Activated CD8-positive, alpha-beta T cell treated with anti-CD3 and anti-CD28 coated beads for 36 hours (primary cell): ENCODE results near the gene WDR64. TPM values are rescaled to one million over a fixed set of nuclear protein-coding genes. Genes with fewer than 3 reads are reported as not detected.

Experiments
- ATAC-seq: fragments of 200-7000 bp; cut with Tn5 transposase; one replicate; pipeline ENCODE4 v1.10.0; 2021; ENCODE audit warnings: mild to moderate bottlenecking, moderate library complexity
- CTCF ChIA-PET: fragments of 350-600 bp; sonication (Branson Sonifier 250); formaldehyde crosslinking; loops from one replicate; lab custom pipeline; 2021; ENCODE audit warnings: antibody characterized with exemption; lab: Charles Lee
- POLR2A ChIA-PET: fragments of 350-600 bp; sonication (Branson Sonifier 250); formaldehyde crosslinking; loops from one replicate; lab custom pipeline; 2021; ENCODE audit warnings: antibody characterized with exemption; lab: Charles Lee
- DNase-seq: peaks from one replicate; pipeline ENCODE4 v3.0.0-alpha.2; 2020
- H3K27ac Mint-ChIP-seq: one replicate; pipeline ENCODE4 v1.8.0; 2021; ENCODE audit warnings: mild to moderate bottlenecking, mixed read lengths
- H3K27me3 Mint-ChIP-seq: one replicate; pipeline ENCODE4 v1.8.0; 2021; ENCODE audit warnings: mixed read lengths
- H3K36me3 Mint-ChIP-seq: one replicate; pipeline ENCODE4 v1.8.0; 2021; ENCODE audit warnings: low read depth, mixed read lengths
- H3K4me1 Mint-ChIP-seq: one replicate; pipeline ENCODE4 v1.8.0; 2021; ENCODE audit warnings: low read depth, mixed read lengths
- H3K4me3 Mint-ChIP-seq: one replicate; pipeline ENCODE4 v1.8.0; 2021; ENCODE audit warnings: mild to moderate bottlenecking, moderate library complexity, mixed read lengths
- H3K9me3 Mint-ChIP-seq: one replicate; pipeline ENCODE4 v1.8.0; 2021; ENCODE audit warnings: mixed read lengths
- intact Hi-C: fragments of 100-400 bp; cut with micrococcal nuclease; formaldehyde crosslinking; loops from one replicate; pipeline ENCODE4 v1.10.0; 2022
- total RNA-seq, 2 experiments: library from RNA; stranded (reverse); gene quantifications; one replicate each; pipeline ENCODE4 v1.2.3, GENCODE V29; 2021
- TF ChIP-seq, protein P1 (sequence below): fragments of 200-600 bp; IDR thresholded peaks from one replicate; pipeline ENCODE4 v1.8.0; 2022; ENCODE audit warnings: antibody characterized with exemption, mild to moderate bottlenecking

WDR64 gene
- total RNA-seq, 2 experiments from 2014 or later, result not detected

DNA sequence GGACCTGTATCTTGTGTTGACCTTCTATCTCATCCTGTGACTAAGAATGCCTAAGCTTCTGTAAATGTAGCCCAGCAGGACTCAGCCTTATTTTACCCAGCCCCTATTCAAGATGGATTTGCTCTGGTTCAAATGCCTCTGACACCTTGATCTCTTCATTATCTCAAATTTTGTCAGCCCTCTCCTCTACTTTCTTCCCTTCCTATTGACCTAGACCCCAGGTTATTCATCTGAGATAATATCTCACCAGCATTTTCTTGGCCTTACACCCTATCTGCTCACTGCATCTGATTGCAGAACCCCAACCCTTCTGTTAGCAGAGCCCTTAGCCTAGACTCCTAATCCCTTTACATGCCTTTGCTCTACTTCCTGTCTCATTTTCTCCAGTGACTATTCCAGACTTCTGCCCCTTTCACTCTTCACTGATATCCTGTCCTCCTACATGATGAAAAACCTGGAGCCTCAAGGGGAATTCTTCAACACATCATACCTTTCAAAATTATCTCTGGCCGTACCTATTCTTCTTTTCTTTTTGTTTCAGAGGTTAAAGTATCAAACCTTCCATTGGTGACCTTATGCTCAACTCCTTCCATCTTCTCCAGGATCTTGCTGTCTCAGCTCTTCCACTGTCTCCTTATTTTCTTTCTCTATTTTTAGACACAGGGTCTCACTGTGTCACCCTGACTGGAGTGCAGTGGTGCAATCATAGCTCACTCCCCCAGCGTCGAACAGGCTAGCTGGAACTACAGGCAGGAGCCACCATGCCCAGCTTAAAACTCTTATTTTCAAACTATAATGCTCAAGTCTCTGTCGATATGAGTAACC lies 44.9 kb downstream of the WDR64 start:
- no peaks in the 10 kb centered on the region for H3K36me3 Mint-ChIP-seq
- DNase-seq, result no peak
- peaks cover 2% of the 10 kb centered on the region for H3K4me1 Mint-ChIP-seq
- no peak overlapping the region for H3K4me3 Mint-ChIP-seq
- ChIA-PET CTCF (interaction anchor here (1.6 kb wide), 1 partner anchor 302 kb away, joined by 3 read pairs; the partner anchor contains the start of gene MAP1LC3C), POLR2A (interaction anchor here (1.5 kb wide), 1 partner anchor 10 kb away, joined by 3 read pairs; no protein-coding TSS in a partner anchor)
- ATAC-seq, result no peak
- no peak overlapping the region for H3K27ac Mint-ChIP-seq
- TF ChIP-seq, protein P1, sequence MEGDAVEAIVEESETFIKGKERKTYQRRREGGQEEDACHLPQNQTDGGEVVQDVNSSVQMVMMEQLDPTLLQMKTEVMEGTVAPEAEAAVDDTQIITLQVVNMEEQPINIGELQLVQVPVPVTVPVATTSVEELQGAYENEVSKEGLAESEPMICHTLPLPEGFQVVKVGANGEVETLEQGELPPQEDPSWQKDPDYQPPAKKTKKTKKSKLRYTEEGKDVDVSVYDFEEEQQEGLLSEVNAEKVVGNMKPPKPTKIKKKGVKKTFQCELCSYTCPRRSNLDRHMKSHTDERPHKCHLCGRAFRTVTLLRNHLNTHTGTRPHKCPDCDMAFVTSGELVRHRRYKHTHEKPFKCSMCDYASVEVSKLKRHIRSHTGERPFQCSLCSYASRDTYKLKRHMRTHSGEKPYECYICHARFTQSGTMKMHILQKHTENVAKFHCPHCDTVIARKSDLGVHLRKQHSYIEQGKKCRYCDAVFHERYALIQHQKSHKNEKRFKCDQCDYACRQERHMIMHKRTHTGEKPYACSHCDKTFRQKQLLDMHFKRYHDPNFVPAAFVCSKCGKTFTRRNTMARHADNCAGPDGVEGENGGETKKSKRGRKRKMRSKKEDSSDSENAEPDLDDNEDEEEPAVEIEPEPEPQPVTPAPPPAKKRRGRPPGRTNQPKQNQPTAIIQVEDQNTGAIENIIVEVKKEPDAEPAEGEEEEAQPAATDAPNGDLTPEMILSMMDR, result no peak
- no peaks in the 10 kb centered on the region for H3K27me3 Mint-ChIP-seq
- no peaks in the 10 kb centered on the region for H3K9me3 Mint-ChIP-seq
- intact Hi-C loops, result no loop called here

DNA sequence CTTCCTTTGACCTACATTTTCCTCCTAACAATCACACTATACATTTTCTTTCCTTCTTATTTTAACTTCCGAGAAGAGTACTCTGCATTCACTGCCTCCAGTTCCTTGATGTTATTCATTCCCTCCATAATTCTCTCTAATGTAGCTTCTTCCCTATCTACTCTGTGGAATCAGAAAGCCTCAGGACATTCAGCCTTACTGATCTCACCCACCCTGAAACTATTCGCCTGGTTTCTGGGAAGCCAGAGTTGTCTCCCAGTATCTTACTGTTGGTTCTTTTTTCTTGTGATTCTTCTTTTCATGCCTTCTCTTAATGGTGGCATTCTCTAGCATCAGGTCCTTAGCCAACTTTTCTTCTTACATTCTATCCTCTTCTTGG lies 45.5 kb downstream of the WDR64 start:
- H3K27me3 Mint-ChIP-seq, result no peaks in the 10 kb centered on the region
- H3K4me1 Mint-ChIP-seq, result peaks cover 2% of the 10 kb centered on the region
- ChIA-PET POLR2A (interaction anchor here (1.0 to 1.5 kb wide), 2 partner anchors 9 to 11 kb away, joined by 3 read pairs; no protein-coding TSS in a partner anchor), CTCF (interaction anchor here (1.6 kb wide), 1 partner anchor 301 kb away, joined by 3 read pairs; the partner anchor contains the start of gene MAP1LC3C)
- no peak overlapping the region for H3K4me3 Mint-ChIP-seq
- H3K27ac Mint-ChIP-seq, result no peak overlapping the region
- TF ChIP-seq, protein P1, result no peak
- H3K36me3 Mint-ChIP-seq, result no peaks in the 10 kb centered on the region
- no peaks in the 10 kb centered on the region for H3K9me3 Mint-ChIP-seq
- intact Hi-C loops, result no loop called here
- ATAC-seq (no peak), DNase-seq (no peak)

DNA sequence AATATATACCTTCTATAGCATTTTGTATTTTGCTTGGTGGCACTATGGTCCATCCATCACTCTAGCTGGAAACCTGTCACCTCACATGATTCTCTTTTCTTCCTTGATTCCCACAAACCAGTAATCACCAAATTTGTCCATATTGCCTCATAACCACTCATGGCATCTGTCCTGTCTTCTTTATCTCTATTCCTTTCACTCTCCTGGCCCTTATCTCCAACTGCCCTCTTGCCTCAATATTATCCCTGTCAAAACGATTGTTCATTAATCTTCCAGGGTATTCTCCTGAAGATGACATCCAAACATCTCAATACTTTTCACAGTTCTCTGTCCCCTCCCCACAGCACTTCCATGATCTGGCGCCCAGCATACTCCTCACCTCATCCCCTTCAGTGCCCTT lies 46.1 kb downstream of the WDR64 start:
- POLR2A ChIA-PET, result interaction anchor here (1.0 to 1.5 kb wide), 2 partner anchors 9 to 12 kb away, joined by 3 read pairs; no protein-coding TSS in a partner anchor
- ATAC-seq (no peak), DNase-seq (no peak)
- H3K4me1 Mint-ChIP-seq, result peaks cover 2% of the 10 kb centered on the region
- CTCF ChIA-PET, result interaction anchor here (1.6 kb wide), 1 partner anchor 300 kb away, joined by 3 read pairs; the partner anchor contains the start of gene MAP1LC3C
- H3K27ac Mint-ChIP-seq, result no peak overlapping the region
- H3K36me3 Mint-ChIP-seq, result no peaks in the 10 kb centered on the region
- intact Hi-C loops, result no loop called here
- TF ChIP-seq, protein P1, result no peak
- H3K27me3 Mint-ChIP-seq, result no peaks in the 10 kb centered on the region
- H3K4me3 Mint-ChIP-seq, result no peak overlapping the region
- H3K9me3 Mint-ChIP-seq, result no peaks in the 10 kb centered on the region

DNA sequence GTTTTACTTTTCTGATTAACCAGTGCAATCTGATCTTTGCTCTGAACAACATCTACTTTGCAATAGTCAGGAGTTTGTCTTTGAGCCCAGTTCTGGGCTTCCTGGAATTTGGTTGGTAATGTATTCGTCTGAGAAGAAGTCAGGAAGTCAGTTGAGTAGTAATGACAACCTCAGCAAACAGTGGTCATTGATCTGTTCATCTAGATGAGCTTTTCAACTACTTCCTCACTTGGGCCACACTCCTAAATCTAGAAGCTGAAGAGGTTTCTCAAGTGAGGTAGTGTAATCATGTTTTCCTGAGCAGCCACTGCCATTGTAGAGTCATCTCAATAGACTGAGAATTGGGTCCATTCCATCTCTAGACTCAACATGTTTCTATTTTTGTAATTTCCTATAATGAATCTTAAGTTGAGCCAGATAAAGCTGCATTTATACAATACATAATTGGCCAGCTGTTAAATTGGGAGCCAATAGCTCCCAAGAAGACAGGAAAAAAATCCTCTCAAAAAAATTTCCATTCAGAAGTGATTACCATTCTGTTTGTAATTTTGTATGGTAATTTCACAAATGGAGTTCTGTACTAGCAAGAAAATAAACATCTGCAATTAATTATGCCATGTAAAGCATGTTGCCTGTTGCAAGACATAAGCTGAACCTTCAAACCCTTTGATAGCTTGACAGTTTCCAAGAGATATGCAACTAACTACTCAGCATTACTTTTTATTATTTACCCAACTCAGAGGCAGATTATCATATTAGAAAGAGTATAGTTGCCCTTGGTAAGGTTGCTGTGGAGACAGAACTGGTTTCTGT lies 49.6 kb downstream of the WDR64 start:
- Mint-ChIP-seq H3K4me1 (peaks cover 9% of the 10 kb centered on the region), H3K36me3 (no peaks in the 10 kb centered on the region), H3K27ac (no peak overlapping the region), H3K27me3 (no peaks in the 10 kb centered on the region), H3K4me3 (no peak overlapping the region), H3K9me3 (peaks cover 1% of the 10 kb centered on the region)
- TF ChIP-seq, protein P1, result no peak
- ChIA-PET POLR2A (no interaction called here), CTCF (interaction anchor here (0.6 kb wide), 1 partner anchor 279 kb away, joined by 3 read pairs; no protein-coding TSS in a partner anchor)
- ATAC-seq (no peak), DNase-seq (no peak)
- intact Hi-C loops, result no loop called here
